Measurements from ENCODE around the gene CDHR4. TPM values are rescaled to one million over a fixed set of nuclear protein-coding genes. Genes with fewer than 3 reads are reported as not detected.
"Not testable (repeated sequence)": the region's sequence is repeated elsewhere in the genome, so short reads cannot be mapped to it uniquely, and the experiment has no call there.

CDHR4 gene
- total RNA-seq, result not detected in 2 replicates

DNA sequence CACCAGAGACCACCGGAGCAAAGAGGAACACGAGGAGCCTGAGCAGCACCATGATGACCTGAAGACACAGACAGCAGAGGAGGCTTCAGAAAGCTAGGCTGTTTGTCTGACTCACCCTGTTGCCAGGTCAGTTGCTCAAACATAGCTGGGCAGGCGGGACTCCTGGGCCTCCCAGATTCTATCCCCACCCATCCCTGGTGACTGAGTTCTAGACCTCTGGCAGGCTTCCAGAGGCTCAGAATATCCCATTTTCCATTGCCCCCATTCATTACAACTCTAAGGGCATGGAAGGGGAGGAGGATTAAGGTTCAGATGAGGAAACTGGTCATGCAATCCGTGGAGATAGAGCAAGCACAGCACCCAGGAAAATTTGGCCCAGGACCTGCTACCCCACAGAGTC, at the start of gene CDHR4:
Gene CDHR4, minus strand, starts transcription at position 113 of the 400 bp plus-strand sequence. Its CDS starts 61 bp downstream, at position 52.
- peak; percentile 82 for DNase-seq (ENCODE audit: low read depth)

DNA sequence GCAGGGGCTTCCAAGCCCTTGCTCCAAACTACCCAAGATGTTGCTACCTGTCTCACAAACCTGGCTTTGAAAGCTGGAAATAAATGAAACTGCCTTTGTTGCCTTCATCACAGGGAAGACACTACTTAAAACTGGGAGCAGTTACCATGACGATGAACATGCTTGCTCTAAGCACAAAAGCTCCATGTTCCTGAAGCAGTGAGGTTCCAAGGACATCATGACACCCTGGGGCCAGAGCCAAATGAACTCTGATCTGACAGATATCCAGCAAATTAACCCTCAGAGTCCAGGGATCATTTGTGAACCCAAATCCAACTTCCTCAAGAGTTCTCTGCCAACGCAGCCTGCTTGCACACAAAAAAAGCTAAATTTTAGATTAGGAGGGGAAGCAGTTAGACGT, 46.0 kb upstream of the CDHR4 start:
- no peak for DNase-seq (ENCODE audit: low read depth)

DNA sequence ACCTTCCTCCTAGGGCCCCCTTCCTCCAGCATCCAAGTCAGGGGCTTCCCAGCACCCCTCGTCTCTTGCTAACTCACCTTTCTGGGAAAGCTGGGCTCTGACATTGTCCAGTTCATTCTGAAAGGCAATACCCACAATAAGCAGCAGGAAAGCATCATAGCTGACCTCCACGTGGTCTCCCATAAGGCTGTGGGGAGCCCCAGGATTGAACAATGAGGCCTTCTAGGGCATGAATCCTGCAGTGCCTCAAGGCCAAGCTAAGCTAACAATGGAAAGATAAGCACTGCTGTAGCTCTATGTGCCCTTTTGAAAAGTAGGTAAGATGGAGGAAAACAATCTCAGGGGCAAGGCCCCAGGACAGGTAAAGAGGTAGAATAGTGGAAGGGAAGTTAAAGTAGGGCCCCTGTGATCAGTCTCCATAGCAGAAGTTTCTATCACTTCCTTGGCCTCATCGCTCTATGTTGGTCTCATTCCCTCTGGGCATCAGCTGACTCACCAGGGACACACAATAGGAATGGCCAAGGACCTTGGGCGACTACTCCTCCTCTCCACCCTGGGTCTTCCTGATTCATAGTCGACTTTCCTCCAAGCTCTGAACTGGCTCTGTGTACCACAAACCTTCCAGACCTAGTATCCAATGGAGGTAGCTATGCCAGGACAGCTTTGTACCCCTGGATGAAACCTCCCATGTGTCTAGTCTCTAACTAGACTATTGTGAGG, 45.0 kb upstream of the CDHR4 start:
- DNase-seq (ENCODE audit: low read depth), result no peak

GRCh38 chr3:49842843-49843517, 43.3 kb upstream of the CDHR4 start:
- DNase-seq (ENCODE audit: low read depth), result no peak

DNA sequence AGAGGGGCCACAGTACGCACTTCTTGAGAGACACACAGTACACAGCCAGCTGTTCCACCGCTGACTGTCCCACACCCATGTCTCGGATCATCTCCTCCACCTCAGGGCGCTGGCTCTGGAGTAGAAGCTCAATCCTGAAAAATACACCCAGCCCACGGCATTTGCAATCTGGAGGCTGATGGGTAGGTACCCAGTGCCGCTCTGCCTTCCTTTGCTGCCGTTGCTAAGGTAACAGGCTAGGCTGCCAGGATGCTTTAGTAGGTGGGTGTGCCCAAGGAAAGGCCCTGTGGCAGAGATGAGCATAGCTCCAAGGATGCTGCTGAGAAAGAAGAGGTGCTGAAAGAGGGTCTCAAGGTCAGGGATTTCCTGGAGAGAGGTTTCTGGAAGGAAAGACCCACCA, 42.1 kb upstream of the CDHR4 start:
- no peak for DNase-seq (ENCODE audit: low read depth)

DNA sequence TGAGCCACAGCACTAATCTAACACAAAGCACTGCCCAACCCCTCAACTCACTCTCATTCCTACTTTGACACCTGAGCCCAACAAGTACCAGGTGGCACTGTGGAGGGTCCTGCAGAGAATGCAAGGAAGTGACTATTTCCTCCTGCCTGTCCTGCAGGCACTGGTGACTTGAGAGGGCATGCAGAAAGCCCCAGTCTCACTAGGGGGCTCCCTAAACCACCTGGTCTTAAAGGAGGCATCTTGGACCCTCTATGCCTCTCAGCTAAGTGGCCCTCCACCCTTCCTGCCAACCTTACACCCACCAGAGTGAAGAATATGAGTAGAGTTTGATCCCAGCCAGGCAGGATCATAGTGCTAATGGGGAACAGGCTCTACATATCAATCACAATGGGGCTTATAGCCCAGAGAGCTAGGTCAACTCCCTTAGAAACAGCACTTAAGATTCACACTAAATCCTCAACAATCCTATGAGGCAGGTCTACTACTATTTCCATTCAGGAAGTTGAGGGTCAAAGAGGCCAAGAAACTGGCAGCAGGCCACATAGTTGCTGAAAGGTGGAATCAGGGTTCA, 41.5 kb upstream of the CDHR4 start:
- DNase-seq (ENCODE audit: low read depth), result peak; percentile 22

DNA sequence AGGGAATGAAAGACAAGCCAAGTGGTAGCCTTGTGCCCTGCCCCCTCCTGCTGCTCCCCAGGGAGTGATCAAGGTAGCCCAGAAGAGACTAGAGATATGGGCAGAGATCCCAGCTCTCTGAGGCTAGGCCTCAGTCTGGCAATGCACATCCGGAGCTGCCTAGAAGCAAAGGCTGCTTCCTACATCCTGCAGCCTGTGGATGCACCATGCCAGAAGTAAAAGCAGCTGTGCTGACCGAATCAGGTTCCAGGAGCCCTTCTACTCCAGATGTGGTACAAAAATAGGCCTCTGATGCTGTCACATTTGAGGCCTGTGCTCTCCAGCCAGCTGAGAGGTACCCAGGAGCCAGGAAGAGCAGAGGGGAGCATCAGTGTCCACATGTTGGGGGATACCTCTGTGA, 40.7 kb upstream of the CDHR4 start:
- no peak for DNase-seq (ENCODE audit: low read depth)

DNA sequence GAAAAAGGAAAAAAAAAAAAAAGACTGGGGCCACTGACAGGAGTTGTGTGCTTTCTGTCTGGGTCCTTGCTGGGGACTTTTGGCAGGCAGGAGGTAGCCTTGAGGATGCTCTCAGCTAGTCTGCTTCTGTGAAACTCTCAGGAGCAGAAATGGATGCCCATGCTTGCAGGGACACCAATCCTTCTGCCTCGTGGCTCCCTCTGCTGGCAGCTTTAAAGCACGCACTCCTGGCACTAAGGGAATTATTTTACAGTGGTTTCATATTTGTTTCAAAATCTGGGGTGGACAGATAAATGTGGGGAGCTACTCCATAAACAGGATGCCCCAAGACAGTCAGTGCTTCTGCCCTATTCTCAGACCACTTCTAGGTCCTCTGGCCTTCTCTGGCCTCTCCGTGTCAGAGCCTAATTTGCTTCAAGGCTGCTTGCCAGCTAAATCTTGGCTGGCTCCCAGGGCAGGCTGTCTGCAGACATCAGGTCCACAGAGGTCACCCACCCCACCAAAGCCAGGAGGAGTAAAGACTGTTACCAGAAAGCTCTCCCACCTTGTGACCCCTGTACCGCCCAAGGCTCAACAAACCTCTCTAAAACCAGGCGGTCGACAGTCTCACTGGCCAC, 39.6 kb upstream of the CDHR4 start:
- DNase-seq (ENCODE audit: low read depth), result peak; percentile 60

GRCh38 chr3:49831341-49831740, 31.7 kb upstream of the CDHR4 start:
- no peak for DNase-seq (ENCODE audit: low read depth)

- no peak for DNase-seq (ENCODE audit: low read depth)
These were observed 26.3 kb upstream of the CDHR4 start for GRCh38 chr3:49826016-49826415.

DNA sequence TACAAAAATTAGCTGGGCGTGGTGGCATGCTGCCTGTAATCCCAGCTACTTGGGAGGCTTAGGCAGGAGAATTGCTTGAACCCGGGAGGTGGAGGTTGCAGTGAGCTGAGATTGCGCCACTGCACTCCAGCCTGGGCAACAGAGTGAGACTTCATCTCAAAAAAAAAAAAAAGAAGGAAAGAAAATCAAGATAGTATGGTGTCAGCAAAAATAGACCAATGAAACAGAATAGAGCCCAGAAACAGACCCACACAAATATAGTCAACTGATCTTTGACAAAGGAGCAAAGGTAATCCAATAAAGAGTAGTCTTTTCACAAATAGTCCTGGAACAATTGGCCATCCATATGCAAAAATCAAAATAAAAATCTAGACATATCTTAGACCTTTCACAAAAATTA, 23.5 kb upstream of the CDHR4 start:
- DNase-seq (ENCODE audit: low read depth), result not testable (repeated sequence)

DNA sequence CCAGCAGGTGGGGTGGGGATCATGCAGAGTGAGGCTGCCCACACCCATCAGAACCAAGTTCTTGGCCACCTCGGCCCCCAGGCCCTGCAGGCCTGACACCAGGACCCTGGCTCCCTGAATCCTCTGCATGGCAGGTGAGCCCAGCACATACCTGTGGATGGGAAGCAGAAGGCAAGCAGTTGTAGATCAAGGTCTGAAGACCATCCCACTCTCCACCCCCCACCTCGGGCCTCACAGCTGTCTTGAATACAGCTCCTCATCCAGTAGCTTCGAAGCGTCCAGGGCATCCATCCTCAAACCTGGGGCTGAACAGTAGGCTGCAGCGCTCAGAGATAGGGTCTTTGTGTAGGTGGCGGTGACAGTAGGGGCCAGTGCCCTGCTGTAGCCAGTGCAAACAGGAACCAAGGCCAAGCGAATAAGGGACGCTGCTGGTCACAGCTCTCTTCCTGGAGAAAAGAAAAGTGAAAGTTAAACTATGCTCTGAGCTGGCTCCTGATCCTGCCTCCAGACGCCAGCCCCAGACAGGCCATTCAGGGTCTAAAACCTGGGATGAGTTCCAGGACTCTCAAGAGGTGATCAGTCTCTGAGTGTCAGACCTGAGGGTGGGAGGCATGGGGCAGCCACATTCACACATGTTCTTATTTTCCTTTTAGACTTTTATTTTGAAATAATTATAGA, 14.0 kb upstream of the CDHR4 start, which contains the start of gene UBA7:
Gene UBA7, minus strand, starts transcription at position 457 of the 678 bp plus-strand sequence. Its CDS starts 166 bp downstream, at position 291.
- peak; percentile 60 for DNase-seq (ENCODE audit: low read depth)

GRCh38 chr3:49812916-49813496, 13.3 kb upstream of the CDHR4 start:
- DNase-seq (ENCODE audit: low read depth), result no peak

GRCh38 chr3:49807431-49808114, 7.9 kb upstream of the CDHR4 start:
- no peak for DNase-seq (ENCODE audit: low read depth)

DNA sequence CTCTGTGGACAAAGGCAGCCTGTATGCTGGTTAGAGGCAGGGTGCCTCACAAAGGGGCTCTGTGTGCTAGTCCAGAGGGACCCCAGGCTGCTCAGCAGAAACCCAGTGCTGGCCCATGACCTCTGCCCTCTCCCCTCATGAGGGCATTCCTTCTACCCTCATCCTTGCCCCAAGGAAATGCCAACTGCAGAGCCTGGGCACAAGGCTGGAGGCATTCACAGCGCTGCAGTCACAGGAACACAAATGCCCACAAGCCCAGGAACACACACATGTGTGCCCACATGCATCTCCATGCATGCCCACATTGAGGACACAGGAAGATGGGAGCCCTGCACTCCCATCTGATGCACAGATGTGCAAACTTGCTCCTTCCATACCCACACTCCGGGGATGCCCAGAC, 7.2 kb upstream of the CDHR4 start:
- no peak for DNase-seq (ENCODE audit: low read depth)

DNA sequence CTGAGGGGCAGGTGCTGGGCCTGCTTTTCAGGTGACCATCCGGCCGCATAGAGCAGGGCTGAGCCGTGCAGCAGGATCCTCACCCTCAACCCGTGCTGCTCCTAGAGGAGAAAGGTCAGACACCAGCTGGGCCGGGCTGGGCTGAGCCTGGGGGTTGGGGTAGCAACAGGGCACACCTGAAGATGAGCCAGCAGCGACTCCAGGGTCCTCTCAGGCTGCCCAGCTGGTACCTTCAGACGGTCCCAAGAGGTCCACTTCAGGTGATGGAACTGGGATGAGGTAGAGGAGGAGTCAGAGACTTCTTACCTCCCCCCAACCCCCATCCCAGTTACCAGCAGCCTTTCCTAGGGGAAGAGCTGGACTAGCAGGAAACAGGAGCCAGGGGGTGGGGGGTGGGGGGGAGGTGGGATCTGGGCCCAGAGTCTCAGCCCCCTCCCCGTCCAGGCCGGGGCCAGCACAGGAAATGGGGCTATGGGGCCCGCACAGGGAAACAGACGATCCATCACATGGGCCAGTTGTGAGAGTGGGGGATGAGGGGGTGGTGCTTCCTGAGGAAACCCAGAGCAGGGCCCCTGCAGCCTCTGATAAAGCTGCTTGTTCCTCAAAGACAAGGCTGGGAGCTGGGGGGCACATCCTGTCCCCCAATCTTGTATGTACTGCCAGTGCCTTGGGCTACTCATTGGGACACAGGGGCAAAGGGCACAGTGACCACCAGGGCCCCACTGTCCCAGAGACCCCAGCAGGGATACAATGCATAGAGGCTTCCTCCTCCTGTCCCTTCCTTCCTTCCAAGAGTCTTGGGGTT, 6.4 kb upstream of the CDHR4 start:
- no peak for DNase-seq (ENCODE audit: low read depth)

- no peak for DNase-seq (ENCODE audit: low read depth)
These were observed 5.7 kb upstream of the CDHR4 start for GRCh38 chr3:49805367-49805782.

- DNase-seq (ENCODE audit: low read depth), result no peak
These were observed 4.7 kb upstream of the CDHR4 start for GRCh38 chr3:49804141-49805041.

Measured in renal cortical epithelial cell (primary cell).